ENCODE data around the gene CCDC117. TPM values are rescaled to one million over a fixed set of nuclear protein-coding genes. Genes with fewer than 3 reads are reported as not detected.
A peak's percentile ranks its signal among the peaks of the same experiment; 100 is the strongest.

The CCDC117 gene, protein sequence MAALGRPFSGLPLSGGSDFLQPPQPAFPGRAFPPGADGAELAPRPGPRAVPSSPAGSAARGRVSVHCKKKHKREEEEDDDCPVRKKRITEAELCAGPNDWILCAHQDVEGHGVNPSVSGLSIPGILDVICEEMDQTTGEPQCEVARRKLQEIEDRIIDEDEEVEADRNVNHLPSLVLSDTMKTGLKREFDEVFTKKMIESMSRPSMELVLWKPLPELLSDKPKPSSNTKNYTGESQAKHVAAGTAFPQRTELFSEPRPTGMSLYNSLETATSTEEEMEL
- 10 to 100 TPM; 13.2 to 17.4 (median 14.8) TPM for total RNA-seq (2021; fragmentation: NEBNext Ultra II Directional; extraction: Animal tissue kit (Norgen Biotek cat#: 25700))
- long read RNA-seq, transcript CCDC117-201 (5 exons, 3,985 nt) = major isoform, 8 of 14 reads
- long read RNA-seq, partial matches to known transcripts = 0 of 14 reads
- long read RNA-seq, other reads (novel, unspliced or antisense) = 5 of 14 reads

DNA sequence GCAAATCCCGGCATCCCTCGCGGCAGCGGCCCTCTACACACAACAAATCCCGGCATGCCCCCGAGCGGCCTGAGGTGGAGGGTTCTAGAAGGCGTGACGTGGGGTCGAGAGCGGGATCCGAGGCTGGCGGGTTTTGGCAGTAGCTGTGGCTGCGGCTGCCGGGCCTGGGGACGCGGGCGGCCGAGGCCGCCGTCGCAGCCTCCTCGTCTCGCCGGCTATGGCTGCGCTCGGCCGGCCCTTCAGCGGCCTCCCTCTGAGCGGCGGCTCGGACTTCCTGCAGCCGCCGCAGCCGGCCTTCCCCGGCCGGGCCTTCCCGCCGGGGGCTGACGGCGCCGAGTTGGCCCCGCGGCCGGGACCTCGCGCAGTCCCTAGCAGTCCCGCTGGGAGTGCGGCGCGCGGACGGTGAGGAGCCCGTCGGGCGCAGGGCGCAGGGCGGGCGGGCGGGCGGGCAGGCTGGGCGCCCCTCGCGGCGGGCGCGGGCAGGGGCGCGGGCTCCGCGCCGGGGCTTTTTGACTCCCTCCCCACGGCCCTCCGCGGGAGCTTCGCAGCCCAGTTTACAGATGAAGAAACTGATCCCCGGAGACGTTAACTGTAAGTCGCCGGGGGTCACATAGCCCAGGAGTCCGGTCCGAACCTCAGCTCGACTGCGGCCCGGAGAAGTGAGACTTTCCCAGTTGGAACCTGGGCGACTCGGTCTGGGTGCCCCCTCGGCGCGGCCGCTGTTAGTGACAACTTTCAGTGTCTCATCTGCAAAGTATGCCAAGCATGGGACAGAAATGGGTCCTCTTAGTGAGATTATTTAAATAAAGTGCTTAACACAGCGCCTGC lies at the start of gene CCDC117:
CCDC117 (plus strand) TSS at position 63 of the 828 bp plus-strand sequence; CDS start at position 218, 155 bp downstream.
- Mint-ChIP-seq H3K36me3 (ENCODE audit: low read depth) (peaks cover 16% of the 10 kb centered on the region), H3K4me3 (peak within 1 kb of the TSS; percentile 91), H3K4me1 (ENCODE audit: low read depth) (peaks cover 18% of the 10 kb centered on the region), H3K9me3 (peaks cover 7% of the 10 kb centered on the region), H3K27ac (peak within 1 kb of the TSS; percentile 91), H3K27me3 (ENCODE audit: insufficient read depth) (peaks cover 2% of the 10 kb centered on the region)
- TF ChIP-seq, protein P1, sequence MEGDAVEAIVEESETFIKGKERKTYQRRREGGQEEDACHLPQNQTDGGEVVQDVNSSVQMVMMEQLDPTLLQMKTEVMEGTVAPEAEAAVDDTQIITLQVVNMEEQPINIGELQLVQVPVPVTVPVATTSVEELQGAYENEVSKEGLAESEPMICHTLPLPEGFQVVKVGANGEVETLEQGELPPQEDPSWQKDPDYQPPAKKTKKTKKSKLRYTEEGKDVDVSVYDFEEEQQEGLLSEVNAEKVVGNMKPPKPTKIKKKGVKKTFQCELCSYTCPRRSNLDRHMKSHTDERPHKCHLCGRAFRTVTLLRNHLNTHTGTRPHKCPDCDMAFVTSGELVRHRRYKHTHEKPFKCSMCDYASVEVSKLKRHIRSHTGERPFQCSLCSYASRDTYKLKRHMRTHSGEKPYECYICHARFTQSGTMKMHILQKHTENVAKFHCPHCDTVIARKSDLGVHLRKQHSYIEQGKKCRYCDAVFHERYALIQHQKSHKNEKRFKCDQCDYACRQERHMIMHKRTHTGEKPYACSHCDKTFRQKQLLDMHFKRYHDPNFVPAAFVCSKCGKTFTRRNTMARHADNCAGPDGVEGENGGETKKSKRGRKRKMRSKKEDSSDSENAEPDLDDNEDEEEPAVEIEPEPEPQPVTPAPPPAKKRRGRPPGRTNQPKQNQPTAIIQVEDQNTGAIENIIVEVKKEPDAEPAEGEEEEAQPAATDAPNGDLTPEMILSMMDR (IDR thresholded peaks at IDR 0.05) = peak; percentile 6; the same call in 1 of the 2 replicates
- DNase-seq = peak; percentile 87

- H3K27ac Mint-ChIP-seq = no peak overlapping the region
- no peaks in the 10 kb centered on the region; the same call in 1 of the 2 replicates for H3K36me3 Mint-ChIP-seq (ENCODE audit: low read depth)
- no peak overlapping the region for H3K4me3 Mint-ChIP-seq
- no peaks in the 10 kb centered on the region for H3K27me3 Mint-ChIP-seq (ENCODE audit: insufficient read depth)
- TF ChIP-seq, protein P1 (IDR thresholded peaks at IDR 0.05) = no peak
- H3K4me1 Mint-ChIP-seq (ENCODE audit: low read depth) = peaks cover 5% of the 10 kb centered on the region; the same call in 1 of the 2 replicates
- no peaks in the 10 kb centered on the region for H3K9me3 Mint-ChIP-seq
- DNase-seq = no peak
Measured at GRCh38 chr22:28728002-28728401, 44.5 kb upstream of the CCDC117 start.

- Mint-ChIP-seq H3K36me3 (ENCODE audit: low read depth) (no peaks in the 10 kb centered on the region; the same call in 1 of the 2 replicates), H3K4me3 (no peak overlapping the region), H3K9me3 (no peaks in the 10 kb centered on the region), H3K4me1 (ENCODE audit: low read depth) (peaks cover 5% of the 10 kb centered on the region; the same call in 1 of the 2 replicates), H3K27me3 (ENCODE audit: insufficient read depth) (no peaks in the 10 kb centered on the region), H3K27ac (peak overlapping the region; percentile 12; the same call in 1 of the 2 replicates)
- TF ChIP-seq, protein P1 (IDR thresholded peaks at IDR 0.05) = no peak
- DNase-seq = no peak
Measured at GRCh38 chr22:28728621-28729313, 43.7 kb upstream of the CCDC117 start.

DNA sequence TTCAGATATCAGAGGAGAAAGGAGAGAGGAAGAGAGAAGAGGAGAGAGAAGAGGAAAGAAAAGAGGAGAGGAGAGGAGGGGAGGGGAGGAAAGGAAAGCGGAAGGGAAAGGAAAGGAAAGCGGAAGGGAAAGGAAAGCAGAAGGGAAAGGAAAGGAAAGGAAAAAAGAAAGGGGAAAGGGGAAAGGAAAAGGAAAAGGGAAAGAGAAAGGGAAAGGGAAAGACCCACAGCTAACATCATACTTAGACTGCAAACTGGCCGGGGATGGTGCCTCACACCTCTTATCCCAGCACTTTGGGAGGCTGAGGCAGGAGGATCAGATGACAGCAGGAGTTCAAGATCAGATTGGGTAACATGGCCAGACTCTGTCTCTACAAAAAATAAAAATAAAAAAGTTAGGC lies 42.3 kb upstream of the CCDC117 start:
- H3K27me3 Mint-ChIP-seq (ENCODE audit: insufficient read depth) = peaks cover 1% of the 10 kb centered on the region; the same call in 1 of the 2 replicates
- no peak for DNase-seq
- H3K4me3 Mint-ChIP-seq = no peak overlapping the region
- TF ChIP-seq, protein P1 (IDR thresholded peaks at IDR 0.05) = no peak
- no peaks in the 10 kb centered on the region for H3K36me3 Mint-ChIP-seq (ENCODE audit: low read depth)
- H3K27ac Mint-ChIP-seq = peak overlapping the region; percentile 36; the same call in 1 of the 2 replicates
- no peaks in the 10 kb centered on the region for H3K9me3 Mint-ChIP-seq
- peaks cover 5% of the 10 kb centered on the region; the same call in 1 of the 2 replicates for H3K4me1 Mint-ChIP-seq (ENCODE audit: low read depth)

GRCh38 chr22:28734393-28734792 lies 38.1 kb upstream of the CCDC117 start:
- no peak for DNase-seq
- no peaks in the 10 kb centered on the region for H3K36me3 Mint-ChIP-seq (ENCODE audit: low read depth)
- no peak overlapping the region for H3K27ac Mint-ChIP-seq
- H3K9me3 Mint-ChIP-seq = no peaks in the 10 kb centered on the region
- TF ChIP-seq, protein P1 (IDR thresholded peaks at IDR 0.05) = no peak
- H3K4me1 Mint-ChIP-seq (ENCODE audit: low read depth) = peaks cover 16% of the 10 kb centered on the region
- no peak overlapping the region for H3K4me3 Mint-ChIP-seq
- peaks cover 1% of the 10 kb centered on the region; the same call in 1 of the 2 replicates for H3K27me3 Mint-ChIP-seq (ENCODE audit: insufficient read depth)
